ENCODE results near the gene KRT16.

Gene KRT16

DNA sequence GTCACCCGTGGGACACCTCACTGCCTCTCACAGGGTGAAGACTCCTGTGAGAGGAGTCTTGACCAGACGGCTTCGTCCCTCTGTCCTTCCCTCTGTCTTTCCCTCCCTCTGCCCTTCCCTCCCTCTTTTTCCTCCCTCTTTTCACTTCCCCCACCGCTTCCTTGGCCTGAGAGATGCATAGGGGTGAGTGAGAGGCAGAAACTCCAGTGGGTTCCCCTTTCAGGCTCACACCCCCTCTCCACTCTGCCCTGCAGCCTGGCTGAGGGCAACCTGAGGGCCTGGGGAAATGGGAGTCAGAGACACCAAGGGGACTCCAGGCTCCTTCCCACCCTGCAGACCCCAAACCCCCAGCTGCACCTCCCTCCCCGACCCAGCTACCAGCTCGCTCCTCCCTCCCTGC is 26.4 kb upstream of the KRT16 start:
- TF ChIP-seq, protein P1, sequence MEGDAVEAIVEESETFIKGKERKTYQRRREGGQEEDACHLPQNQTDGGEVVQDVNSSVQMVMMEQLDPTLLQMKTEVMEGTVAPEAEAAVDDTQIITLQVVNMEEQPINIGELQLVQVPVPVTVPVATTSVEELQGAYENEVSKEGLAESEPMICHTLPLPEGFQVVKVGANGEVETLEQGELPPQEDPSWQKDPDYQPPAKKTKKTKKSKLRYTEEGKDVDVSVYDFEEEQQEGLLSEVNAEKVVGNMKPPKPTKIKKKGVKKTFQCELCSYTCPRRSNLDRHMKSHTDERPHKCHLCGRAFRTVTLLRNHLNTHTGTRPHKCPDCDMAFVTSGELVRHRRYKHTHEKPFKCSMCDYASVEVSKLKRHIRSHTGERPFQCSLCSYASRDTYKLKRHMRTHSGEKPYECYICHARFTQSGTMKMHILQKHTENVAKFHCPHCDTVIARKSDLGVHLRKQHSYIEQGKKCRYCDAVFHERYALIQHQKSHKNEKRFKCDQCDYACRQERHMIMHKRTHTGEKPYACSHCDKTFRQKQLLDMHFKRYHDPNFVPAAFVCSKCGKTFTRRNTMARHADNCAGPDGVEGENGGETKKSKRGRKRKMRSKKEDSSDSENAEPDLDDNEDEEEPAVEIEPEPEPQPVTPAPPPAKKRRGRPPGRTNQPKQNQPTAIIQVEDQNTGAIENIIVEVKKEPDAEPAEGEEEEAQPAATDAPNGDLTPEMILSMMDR (IDR thresholded peaks at IDR 0.05; ENCODE audit: low read depth, low read length, missing control alignments), result no peak
- in situ Hi-C loops (cut with HindIII; ENCODE audit: low pct_ligation_motif_present, low sequenced_read_pairs), result no loop called here

GRCh38 chr17:41638194-41638593 is 25.6 kb upstream of the KRT16 start:
- no peaks in the 10 kb centered on the region for H3K36me3 ChIP-seq (replicated peaks)
- TF ChIP-seq, protein P1 (IDR thresholded peaks at IDR 0.05; ENCODE audit: low read depth, low read length, missing control alignments), result no peak
- no peak for DNase-seq
- no peaks in the 10 kb centered on the region for H3K27me3 ChIP-seq (replicated peaks)
- no peak overlapping the region for H3K4me3 ChIP-seq (ENCODE audit: low read depth, low read length)
- no peak overlapping the region for H3K27ac ChIP-seq
- in situ Hi-C loops (cut with HindIII; ENCODE audit: low pct_ligation_motif_present, low sequenced_read_pairs), result no loop called here

More for the DNA sequence above, 26.4 kb upstream of the KRT16 start:
- no peak overlapping the region for H3K4me3 ChIP-seq (ENCODE audit: low read depth, low read length)
- H3K36me3 ChIP-seq (replicated peaks), result no peaks in the 10 kb centered on the region
- H3K27me3 ChIP-seq (replicated peaks), result no peaks in the 10 kb centered on the region
- no peak overlapping the region for H3K27ac ChIP-seq
- no peak for DNase-seq

DNA sequence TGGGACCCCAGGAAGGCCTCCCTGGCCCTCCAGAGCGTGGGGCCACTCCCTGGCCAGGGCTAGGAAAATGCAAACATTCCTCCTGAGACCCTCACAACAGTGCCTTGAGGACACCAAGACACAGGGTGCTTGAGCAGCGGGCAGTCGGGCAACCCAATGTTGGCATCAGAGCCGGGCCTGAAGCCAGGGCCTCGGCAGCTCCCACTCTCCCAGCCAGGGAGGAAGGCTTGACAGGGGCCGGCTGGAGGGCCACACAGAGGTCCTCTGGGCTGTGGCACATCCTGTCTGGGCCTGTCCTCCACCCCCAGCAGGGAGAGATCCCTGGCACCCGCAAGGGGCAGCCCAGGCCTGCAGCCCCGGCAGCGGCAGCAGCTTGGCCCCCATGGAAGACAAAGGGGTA is 24.1 kb upstream of the KRT16 start:
- no peak for DNase-seq
- no peak overlapping the region for H3K27ac ChIP-seq
- in situ Hi-C loops (cut with HindIII; ENCODE audit: low pct_ligation_motif_present, low sequenced_read_pairs), result no loop called here
- TF ChIP-seq, protein P1 (IDR thresholded peaks at IDR 0.05; ENCODE audit: low read depth, low read length, missing control alignments), result no peak
- H3K27me3 ChIP-seq (replicated peaks), result no peaks in the 10 kb centered on the region
- H3K4me3 ChIP-seq (ENCODE audit: low read depth, low read length), result no peak overlapping the region
- no peaks in the 10 kb centered on the region for H3K36me3 ChIP-seq (replicated peaks)

DNA sequence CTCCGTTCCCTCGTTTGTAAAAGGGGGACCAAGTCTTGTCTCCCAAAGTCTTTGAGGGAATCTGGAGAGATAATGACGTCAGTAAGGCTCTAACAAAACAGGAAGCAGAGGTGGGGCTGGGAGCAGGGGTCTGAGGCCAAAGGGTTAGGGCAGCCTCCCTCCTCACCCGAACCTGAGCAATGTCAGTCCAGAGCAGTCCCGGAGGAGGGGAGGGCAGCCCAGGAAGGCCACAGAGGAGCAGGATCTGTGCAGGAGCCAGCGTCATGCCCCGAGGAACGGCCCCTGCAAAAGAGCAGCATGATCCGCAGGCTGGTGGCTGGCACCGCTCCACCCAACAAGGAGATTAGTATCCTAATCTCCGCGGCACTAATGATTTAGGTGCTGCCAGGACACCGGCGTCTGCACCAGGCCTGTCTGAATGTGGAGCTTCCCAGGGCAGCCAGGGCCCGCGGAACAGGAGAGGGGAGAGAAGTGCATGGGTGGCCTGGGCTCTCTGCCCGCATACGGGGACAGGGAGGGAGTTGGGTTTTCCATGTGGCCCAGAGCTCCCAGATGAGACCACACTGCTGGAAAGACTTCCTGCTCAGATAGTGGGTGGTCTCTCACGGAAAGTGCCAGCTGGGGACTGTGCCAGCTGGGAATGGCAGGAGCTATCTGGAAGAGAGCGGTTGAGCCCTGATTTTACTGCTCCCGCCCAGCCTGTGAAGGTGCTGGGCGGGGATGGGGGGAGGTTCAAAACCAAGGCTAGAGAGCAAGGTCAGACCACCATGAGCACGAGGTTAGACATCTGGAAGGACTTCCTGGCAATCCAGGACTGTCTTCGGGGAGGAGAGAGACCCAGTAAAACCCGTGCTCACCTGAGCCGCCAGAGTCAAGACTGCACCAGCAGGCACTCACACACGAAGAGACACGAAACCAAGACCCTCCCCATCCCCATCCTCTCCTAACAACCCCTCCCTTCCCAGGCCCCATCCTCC is 22.8 kb upstream of the KRT16 start:
- H3K36me3 ChIP-seq (replicated peaks), result no peaks in the 10 kb centered on the region
- no peak overlapping the region for H3K4me3 ChIP-seq (ENCODE audit: low read depth, low read length)
- H3K27ac ChIP-seq, result no peak overlapping the region
- no peak for DNase-seq
- TF ChIP-seq, protein P1 (IDR thresholded peaks at IDR 0.05; ENCODE audit: low read depth, low read length, missing control alignments), result no peak
- in situ Hi-C loops (cut with HindIII; ENCODE audit: low pct_ligation_motif_present, low sequenced_read_pairs), result no loop called here
- no peaks in the 10 kb centered on the region for H3K27me3 ChIP-seq (replicated peaks)

DNA sequence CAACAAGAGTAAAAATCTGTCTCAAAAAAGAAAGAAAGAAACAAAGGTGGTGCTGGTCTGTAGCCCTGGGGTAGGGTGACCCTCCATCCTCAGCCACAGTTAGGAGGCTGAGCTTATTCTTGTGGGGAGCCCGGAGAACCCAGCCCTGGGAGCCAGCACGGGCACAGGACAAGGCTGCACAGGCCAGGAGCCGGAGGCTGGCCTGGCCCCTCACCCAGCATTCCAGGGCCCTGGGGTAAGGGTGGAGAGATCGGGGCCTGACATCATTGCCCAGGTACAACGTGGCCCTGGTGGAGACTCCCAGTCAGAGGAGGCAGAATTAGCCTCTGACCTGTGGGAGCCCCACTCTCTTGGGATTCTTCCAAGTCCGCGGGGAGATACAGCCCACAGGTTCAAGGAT is 22.1 kb upstream of the KRT16 start:
- in situ Hi-C loops (cut with HindIII; ENCODE audit: low pct_ligation_motif_present, low sequenced_read_pairs), result no loop called here
- TF ChIP-seq, protein P1 (IDR thresholded peaks at IDR 0.05; ENCODE audit: low read depth, low read length, missing control alignments), result no peak

More for the DNA sequence above, 22.1 kb upstream of the KRT16 start:
- Histone ChIP-seq H3K27me3 (replicated peaks) (no peaks in the 10 kb centered on the region), H3K36me3 (replicated peaks) (no peaks in the 10 kb centered on the region), H3K27ac (no peak overlapping the region), H3K4me3 (ENCODE audit: low read depth, low read length) (no peak overlapping the region)
- no peak for DNase-seq
